Inferior parietal cortex (tissue), 1 donor: ENCODE measurements around the gene ALDH3A1.
A peak's percentile ranks its signal among the peaks of the same experiment; 100 is the strongest.
"Not testable (repeated sequence)": the region's sequence is repeated elsewhere in the genome, so short reads cannot be mapped to it uniquely, and the experiment has no call there.

Experiments used
- DNase-seq: peaks from one replicate; pipeline ENCODE4 v3.0.0-alpha.2; 2016; ENCODE audit errors: extremely low spot score

Gene ALDH3A1

DNA sequence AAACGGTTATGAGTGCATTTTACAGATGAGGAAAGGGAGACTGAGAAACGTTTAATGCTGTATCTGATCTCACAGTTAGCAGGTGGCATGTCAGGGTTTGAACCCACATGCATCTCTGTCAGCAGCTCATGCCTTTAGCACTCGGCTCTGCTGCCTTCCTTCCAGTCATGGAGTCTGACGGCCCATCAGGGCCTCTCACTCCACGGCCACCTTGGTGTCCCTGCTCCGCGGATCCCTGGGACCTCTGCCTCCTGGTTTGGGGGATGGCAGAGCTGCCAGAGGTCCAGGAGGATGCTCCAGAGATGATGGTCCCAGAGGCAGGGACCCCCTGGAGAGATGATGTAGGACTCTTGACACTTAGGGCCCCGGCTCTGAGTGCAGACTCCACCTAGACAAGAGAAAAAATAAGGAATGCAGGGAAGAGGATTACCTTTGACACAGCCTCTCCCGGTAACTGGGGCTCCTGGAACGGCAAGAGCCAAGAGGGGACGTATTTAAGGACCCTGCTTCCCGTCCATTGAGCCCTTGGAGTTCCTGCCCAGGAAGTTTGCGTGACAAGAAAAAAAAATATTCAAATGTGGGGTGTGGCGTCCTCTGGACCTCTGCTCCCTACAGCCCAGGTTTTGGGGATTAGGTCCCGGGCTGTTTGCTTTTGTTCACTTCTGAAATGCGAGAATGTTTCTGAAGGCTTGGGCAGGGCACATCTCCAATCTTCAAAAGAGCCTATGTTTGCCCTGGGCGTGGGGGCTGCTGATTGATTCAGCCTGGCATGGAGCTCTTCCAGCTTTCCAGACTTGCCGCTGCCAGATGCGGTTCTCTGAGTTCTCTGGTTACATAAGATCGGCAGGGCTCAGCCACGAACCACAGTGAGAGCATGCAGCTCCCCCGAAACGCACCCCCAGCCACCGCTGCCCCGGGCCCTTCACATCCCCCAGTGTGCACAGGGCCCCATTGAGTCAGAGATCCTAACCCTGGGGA, at the start of gene ALDH3A1:
ALDH3A1 (minus strand) TSS at position 470 of the 978 bp plus-strand sequence. CDS start 3,169 bp downstream, outside the sequence.
- DNase-seq, result no peak

DNA sequence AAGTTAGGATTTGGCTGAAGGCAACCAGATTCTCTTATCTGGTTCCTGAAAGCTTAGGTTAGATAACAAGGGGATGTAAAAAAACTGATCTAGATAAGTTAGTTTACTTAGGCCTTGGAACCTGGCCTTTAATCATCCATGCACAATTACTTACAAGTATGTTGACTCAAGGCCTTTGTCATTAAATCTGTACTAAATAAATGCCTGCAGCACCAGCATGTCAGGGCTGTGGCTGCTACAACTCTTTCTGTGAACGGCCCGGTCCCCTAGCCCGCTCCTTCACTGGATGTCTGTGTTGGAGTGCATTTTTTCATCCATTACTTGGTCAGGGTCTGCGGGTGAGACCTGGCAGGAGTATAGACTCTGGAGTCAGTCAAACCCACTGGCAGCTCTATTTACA, 48.4 kb upstream of the ALDH3A1 start:
- DNase-seq, result no peak

DNA sequence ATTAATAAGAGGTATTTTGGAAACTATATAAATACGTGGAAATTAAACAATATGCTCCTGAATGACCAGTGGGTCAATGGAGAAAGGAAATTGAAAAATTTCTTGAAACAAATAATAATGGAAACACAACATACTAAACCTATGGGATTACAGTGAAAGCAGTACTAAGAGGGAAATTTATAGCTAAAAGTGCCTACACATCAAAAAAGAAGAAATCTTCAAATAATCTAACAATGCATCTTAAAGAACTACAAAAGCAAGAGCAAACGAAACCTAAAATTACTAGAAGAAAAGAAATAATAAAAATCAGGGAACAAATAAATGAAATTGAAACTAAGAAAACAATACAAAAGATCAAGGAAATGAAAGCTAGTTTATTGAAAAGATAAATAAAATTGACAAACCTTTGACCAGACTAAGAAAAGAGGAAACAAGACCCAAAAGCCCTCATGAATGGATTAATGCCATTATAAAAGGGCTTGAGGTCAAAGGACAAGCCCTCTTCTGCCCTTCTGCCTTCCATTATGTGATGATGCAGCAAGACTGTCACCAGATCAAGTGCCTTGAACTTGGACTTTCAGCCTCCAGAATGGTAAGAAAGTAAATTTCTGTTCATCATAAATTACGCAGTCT, 43.9 kb upstream of the ALDH3A1 start:
- no peak for DNase-seq

DNA sequence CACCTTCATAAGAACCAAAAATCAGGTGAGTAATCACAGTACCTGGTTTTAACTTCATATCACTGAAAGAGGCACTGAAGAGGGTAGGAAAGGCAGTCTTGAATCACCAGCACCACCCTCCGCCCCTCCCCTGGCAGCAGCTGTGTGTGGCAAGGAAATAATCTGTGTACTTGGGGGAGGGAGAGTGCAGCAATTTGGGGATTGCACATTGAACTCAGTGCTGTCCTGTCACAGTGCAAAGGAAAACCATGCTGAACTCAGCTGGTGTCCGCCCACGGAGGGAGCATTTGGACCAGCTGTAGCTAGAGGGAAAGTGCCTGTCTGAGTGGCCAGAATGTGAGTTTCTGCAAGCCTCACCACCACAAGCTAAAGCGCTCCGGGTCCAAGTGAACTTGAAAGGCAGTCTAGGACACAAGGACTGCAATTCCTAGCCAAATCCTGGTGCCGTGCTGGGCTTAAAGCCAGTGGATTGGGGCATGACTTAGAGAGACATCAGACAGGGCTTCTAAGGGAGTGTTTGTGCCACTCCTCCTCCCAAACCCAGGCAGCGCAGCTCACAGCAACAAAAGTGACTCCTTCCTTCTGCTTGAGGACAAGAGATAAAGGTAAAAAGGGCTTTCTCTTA, 39.7 kb upstream of the ALDH3A1 start:
- DNase-seq, result no peak

DNA sequence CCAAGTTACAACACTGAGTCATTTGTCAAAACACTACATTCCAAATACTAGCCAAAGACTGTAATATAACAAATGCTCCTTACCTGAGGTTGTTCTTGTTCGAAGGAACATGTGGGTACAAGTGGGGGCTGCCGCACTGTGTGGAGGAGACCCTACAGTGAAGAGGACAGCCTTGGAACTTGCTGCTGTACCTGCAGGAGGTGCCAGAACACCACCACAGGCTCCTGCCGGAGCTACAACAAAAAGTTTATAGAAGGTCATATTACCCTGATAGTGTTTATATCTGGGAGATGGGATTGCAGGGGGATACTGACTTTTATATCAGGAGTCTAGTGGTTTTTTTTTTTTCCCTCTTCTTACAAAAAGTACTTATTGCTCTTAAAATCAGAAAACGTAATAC, 37.8 kb upstream of the ALDH3A1 start:
- no peak for DNase-seq

DNA sequence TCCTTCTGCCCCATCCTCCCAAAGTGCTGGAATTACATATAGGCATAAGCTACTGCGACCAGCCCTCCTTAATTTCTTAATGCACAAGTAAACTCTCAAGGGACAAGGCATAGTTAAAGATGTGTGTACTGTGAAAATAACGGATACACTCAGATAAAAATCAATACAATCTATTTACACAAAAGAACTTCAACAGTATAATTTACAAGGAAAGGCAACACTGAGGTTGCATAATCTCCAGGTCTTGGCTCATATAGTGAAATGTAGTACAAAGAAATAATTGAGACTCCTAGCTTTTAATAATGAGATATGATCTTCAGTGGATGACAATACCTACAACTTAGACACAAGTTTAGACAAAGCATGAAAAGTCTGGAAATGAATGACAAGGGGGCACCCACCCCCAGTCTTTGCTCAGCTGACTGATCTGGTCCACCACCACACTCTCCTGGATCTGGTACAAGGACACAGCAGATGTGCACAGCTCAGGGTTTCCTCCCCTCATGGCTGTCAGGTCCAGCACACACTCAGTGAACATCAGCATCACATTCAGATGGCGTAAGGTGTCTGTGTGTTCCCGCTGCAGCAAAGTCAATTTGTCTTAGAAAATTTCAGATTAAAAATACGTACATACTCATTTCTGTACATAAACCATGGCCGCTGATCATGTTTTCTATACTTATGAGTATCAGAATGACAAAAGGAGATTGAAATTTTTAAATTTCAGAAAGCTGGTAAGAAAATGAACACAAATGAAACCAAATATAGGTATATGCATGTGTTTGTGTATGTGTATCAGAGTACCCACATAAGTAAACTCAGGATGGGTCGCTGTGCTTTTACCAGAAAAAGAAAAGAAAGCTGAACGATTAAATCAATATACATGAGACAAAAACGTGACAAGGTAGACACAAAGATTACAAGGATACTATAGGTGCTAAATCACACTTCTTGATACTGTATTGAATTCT, 33.7 kb upstream of the ALDH3A1 start:
- DNase-seq, result no peak

DNA sequence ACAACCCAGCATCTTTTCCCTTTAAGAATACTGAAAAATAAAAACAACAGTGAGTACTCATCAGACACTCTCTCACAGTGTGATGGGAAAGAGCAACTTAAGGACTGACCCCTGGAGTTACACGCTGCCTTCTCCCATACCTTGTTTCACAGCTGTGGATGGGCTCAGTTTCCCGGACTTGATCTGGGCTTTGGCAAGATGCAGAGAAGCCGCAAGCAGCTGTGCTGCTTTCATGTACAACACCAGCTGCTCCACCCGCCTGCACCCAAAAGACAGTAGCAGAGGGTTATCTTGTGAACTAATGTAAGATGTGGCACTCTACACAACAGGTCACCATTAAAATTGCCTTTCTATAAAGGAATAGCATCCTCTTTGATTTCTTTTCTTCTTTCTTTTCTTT, 32.7 kb upstream of the ALDH3A1 start:
- no peak for DNase-seq

DNA sequence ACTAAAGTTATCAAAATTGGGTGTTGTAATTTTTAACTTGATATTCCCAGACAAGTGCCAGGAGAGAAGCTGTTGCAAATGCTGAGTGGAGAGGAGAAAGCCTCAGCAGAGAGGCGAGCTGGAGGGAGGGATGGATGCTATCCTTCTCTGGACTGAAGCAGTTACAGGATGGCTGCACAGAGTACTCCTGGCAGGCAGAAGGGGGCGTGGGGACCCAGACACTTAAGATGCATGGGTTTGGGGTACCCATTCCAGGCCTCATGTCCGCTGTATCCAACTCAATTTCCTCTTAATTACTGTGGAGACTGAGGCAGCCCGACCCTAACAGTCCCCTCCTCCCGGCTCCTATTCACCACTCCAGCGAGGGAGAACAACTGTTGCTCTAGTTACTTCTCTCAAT, 25.4 kb upstream of the ALDH3A1 start:
- no peak for DNase-seq

DNA sequence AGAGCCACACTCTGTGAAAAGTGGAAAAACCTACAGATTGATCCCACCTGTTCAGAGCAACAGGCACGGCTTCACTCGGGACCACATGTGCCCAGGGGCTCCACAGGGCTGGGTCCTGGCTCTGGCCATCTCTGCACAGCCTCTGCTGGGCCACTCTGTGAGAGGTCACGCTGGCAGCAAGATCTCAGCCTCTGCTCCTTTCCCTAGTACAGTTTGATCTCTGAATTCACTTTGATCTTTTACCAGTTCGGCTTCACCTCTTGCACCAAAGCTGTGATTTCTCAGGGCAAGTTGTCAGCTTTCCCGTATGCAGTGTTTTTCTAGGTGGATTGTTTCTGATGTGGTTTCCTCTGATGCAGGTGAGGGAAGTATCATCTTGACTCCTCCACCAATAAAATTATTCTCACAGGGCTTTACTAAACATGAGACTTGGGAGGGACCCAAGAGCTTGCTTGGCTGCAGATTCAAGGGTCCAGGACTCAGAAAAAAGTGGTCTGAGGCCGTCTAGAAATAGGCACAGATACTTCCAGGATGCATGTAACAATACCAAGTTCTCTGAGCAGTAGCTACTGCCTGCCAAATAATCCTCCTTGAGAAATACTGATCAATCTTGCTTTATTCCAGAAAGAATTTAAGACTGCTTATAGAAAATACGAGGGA, 24.0 kb upstream of the ALDH3A1 start:
- no peak for DNase-seq

DNA sequence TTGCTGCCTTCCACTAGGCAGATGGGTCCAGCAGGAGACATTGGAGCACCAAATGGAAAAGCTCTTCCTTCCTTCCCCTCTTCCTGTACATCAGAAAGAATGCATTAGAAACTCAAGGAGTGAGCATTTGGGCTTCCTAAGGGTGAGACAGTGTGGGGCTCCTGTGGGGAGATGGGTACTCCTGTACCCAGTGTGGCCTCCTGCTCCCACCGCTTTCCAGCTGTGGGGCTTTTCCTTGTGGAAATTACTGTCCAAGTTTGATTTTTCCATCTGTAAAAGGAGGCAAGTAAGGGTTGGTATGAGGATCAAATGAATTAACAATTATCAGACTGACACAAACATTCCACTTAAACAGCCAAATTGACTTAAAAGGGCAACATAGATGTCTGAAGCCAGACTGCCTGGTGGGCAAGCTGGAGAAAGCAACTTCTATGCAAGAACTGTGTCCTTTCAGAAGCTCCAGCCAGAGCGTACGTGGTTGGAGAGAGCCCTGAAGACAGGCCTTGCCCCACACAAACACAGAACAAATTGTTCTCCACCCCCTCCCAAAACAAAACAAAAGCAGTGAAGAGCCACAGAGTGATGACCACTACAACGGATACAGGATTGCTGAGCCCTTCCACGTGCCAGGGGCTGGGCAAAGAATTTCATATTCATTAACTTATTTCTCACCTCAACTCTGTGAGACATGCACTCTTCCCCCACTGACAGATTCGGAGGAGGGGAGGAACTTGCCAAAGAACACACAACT, 23.1 kb upstream of the ALDH3A1 start:
- DNase-seq, result no peak

DNA sequence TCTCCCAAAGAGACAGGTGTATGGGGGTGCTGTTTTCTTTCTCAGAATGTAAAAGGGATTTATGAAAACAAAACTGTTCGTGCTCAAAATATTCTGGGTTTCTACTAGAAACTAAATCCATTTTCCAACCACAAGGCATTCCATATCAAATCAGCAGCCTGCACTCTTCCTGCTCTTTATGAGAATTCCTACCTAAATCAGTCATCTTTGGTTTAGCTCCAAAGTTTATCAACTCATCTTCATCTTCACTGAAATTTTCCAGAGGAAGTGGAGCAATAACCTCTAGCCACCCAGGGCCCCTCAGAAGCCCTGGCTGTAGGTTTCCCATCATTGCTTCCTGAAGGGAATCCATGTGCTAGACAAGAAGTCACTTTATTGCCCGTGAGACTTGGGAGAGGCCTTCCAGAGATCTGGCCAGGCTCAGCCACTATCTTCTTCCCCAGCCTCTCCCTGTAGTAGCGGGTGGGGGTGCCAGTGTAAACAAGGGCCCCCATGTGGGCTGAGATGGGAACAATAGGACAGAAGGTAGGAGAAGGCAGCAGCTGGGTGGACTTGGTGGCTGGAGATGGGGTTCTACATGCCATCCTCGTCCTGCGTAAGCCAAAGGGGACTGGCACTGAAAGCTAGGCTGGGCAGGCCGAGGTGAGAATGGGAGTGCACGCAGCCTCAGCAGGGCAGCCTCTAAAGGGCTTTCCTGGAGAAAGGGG, 22.0 kb upstream of the ALDH3A1 start:
- no peak for DNase-seq

DNA sequence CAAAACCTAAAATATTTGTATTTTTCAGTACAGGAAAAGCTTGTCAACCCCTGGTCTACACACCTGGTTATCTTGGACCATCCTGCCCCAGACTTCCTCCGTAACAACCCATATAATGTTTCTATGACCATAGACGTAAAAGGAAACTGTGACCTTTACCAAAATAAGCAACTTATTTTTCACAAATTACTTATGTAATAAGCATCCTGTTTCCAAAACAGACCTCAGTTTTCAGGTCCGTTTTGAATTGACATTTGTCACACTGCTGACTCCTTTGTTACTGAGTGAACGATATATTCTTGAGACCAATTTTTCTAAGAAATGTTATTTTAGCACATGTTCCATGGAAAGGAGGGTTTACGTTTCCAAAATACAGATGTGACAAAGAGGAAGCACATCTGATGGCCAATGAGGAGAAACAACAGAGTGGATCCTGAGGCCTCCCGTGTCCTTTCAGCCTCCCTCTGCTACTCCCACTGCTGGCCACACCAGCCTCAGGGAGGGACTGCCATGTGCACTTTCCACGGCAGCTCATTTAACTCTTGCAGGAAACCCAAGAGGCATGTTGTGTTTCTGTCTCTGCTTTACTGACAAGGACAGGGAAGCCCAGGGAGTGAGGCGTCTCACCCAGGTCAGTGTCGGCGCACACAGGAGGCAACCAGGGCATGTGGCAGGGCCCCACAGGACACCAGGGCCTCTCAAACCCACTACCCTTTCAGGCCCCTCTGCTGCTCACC, 20.1 kb upstream of the ALDH3A1 start:
- DNase-seq, result no peak

DNA sequence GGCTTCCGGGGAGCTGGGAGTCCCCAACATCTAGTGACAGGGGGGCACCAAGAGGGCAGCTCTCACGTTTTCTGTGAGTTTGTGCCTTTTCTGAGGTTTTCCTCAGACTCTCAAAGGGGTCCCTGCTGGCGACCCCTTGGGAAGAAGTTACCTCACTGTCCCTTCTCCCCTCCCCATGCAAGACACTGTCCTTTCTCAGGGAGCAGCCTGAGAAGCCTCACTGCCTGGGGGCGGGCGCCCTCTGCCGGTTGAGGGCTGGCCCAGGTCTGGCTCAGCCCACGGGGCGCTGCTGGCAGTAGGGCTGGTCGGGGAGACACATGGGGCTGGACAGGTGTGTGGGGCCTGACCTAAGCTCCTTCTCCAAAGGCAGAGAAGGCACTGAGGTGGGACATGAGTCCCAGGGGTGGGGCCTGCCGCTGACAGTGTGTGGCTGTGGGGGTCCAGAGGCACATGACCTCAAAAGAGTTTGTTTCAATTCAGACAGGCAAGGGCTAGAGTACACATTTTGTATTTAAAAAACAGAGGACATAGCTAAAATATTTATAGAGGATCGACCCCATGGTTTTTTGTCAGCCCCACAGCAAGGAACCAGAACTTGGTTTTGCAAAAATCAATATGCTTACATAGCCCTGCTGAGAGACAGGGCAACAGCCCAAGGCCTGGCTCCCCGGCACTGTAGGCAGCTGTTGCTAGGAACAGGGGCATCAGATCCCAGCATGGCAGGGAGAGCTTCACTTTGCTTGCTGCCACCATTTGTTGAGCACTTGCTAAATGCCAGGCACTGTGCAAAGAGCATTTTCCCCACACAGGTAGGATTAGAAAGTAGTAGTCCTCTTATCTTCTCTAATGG, 18.5 kb upstream of the ALDH3A1 start:
- DNase-seq, result peak; percentile 84

DNA sequence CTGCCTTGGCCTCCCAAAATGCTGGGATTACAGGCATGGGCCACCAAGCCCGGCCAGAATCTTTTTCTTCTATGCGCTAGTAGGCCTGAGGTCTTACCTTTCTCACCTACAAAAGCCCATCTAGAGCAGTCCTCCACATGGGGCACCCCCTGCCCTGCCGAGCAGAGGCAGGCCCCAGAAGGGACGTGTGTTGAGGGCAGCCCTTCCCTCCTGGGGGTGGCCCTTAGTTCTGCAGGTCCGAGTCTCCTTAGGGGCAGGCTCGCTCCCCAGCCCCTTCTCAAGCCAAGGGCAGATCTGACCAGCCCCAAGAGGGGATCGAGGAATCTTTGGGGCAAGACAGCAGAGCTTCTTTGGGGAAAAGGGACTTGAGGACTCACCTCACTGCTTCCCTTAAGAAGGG, 17.9 kb upstream of the ALDH3A1 start:
- DNase-seq, result no peak

DNA sequence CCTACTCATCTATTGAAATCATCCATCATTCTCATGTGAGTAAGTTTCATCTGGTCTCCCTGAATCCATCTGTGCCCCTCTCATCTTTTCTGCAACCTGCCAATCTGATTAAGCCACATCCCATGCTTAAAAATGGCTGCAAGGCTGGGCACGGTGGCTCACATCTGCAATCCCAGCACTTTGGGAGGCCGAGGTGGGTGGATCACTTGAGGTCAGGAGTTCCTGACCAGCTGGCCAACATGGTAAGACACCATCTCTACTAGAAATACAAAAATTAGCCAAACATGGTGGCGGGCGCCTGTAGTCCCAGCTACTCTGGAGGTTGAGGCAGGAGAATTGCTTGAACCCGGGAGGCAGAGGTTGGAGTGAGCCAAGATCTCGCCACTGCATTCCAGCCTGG, 15.9 kb upstream of the ALDH3A1 start:
- not testable (repeated sequence) for DNase-seq

DNA sequence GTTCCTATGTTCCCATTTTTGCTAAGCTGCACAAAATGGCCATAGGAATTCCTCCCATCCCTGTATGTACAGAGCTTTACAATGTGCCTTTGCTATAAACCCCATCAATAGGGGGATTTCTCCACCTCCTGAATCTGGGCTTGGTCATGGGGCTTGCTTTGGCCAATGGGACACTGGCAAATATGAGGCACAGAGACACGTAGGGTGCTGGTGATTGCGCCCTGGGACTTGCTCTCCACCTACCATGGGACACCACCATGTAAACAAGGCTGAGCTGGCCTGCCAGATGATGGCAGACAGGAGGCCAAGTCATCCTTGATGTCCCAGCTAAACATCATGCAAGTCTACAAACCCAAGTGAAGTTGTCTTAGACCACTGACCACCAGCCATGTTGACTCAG, 15.3 kb upstream of the ALDH3A1 start:
- no peak for DNase-seq

DNA sequence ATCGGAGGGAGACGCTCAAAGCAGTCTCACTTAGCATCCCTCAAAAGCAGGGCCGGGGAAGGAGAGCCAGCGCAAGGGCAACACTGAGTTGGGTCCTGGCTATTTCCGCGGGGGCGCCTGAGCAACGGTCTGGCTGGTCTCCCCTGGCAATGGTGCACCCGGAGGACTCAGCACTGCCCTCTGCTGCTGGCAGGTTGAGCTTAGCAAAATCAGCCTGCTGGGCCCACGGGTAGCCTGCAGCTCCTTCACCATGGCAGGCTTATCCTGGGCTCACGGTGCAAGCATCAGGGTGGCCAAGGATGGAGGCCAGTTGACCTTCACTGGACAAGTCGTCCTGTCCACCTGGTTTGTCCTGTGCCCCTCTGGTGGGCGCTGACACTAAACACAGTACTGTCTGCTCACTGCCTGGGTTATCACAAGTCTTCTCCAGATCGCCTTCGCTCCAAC, 14.4 kb upstream of the ALDH3A1 start:
- peak; percentile 75 for DNase-seq

DNA sequence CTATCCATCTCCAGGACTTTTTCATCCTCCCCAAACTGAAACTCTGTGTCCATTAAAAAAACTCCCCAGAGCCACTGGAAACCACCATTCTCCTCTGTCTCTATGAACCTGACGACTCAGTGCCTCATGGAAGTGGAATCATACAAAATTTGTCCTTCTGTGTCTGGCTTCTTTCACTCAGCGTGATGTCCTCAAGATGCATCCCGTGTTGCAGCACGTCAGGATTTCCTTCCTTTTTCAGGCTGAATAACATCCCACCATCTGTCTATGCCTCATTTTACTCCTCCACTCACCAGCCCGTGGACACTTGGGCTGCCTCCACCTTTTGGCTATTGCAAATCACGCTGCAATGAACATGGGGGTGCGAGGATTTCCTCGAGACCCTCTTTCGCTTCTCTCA, 12.6 kb upstream of the ALDH3A1 start:
- no peak for DNase-seq
